OCI-M2 (cell line): Measurements from ENCODE around the gene ZNF608.

Experiments used
- DNase-seq: peaks from one replicate; lab custom pipeline; 2025; ENCODE audit not compliant: unreplicated experiment; lab: John Stamatoyannopoulos, UW

Gene ZNF608

DNA sequence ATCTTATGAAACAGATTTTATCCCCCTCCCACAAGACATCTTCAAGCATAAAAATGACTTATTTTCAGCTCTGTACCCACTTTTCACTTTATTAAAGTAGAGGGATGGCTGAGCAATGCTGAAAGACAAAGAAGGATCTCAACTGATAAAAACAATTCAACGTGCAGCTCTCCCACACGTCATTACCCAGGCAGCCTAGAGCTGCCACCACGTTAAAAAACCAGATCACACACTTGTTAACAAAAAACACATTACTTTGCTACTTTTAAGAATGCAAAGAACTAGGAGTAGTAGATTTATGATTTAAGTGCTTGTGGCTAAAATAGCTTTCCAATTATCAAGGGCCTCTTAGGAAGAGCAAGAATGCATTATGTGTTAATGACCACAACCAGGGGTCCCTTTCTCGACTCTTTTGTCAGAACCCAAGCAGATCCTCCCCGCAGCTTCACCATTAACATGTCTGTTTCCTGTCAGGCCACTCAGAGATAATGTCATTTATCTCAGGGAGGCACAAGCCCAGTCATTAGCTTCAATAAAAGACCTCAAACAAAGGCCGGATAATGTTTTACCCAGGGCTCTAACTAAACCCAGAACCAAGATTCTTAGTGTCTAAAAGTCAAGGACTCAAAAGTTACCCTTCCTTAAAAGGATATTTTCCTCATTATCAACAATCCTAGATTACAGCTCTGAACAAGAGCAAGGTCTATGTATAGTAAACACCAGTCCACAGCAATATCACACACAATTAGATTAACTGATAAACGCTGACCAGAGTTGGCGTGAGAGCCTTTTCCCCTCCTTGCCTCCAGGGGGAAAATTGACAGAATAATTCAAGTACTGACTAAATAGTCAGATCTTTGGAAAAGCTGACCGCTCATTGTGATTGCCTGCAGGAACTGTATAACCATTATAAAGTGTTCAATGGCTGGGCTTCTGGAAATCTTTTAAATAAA, 7.5 kb downstream of the ZNF608 start:
- DNase-seq, result no peak

DNA sequence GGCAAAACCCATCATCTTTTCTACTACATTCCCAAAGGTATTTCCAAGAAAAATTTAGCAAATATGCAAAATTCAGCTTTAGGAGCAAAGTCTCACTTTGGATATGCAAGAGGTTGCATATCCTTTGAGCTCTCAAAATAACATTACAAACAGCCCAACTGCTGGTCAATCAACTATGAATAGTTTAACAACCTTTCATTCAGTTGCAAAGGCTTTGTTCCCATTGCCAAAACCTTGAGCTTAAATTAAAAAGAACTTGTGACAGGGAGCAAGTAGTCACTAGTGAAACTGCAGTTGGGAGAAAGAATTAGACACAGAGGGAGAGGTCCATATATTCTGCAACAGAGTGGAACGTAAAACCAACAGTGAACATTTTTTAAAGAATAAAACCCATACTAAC, 8.8 kb downstream of the ZNF608 start:
- no peak for DNase-seq

DNA sequence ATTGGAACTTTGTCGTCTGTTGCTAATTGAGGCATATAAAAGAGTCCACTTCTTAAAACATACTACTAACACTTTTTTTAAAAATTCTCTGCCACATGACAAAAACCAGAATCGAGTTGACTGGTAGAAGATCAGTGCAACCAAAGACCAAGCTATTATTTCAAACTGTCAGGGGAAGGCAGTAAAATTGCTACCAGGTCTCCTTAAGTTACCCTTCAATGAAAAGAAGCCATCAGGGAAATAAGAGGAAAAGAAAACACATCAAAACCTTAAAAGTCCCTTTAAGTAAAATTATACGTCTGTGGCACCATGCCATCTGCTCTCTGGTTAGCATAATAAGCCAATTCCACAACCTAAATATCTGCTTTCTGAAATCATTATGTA, 9.6 kb downstream of the ZNF608 start:
- DNase-seq, result no peak

DNA sequence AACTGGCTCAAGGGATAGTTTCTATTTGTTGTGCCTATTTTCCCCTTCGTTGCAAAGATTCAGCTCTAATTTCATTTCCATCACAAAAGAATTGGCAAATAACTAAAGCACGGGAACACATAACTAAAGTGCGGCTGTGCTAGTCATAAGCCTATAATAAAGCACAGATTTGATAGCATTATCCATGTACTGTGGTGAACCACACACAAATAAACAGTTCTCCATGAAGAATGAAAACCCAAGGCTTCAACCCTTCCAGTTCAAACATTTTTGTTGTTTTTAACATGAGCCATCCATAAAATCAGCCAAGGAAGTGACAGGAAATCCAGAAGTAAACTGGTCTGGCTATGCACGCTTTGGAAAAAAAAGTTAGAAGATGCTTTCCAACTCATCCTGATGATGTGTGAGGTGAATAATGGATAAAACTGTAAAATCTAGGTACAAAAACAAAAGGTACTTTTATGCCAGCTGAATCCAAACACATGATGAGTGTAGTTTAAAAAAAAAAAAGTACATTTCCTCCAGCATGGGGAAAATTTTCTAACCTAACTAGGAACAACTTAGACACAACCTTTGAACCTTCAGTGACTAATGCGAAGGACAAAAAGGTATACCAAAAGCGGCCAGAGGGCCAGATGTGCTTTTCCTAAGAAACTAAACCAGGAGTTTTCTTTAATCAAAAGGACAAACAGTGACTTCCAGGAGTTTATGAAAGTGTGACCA, 10.2 kb downstream of the ZNF608 start:
- DNase-seq, result no peak

DNA sequence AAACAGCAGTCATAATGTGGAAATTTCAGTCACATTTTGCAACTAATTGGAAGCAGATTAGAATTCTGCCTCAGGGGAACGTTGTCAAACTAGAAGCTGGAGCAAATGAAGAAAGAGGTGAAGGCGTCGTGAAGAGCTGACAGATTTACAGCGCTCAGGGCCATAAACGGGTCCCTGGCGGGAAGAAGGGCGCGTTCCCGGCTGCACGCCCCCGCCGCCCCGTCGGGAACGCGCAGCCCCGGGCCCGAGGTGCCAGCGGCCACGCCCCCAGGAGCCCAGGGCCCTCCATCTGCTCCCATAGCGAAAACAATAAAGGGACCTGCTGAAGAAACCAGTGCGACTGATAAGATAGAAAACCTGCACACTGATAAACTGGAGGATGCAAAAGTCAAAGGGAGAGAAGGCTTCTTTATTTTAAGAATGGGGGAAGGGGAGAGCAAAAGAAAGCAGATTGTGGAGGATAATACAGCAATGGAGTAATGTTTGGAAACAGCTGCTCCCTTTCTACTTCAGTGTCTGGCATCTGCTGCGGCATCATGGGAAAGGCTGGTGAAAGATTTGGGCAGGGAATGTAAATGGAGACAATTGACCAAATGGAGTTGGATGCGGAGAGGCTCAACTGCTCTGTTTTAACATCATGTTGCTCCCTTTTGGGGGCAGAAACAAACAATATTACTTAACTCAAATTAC, 11.1 kb downstream of the ZNF608 start:
- no peak for DNase-seq

DNA sequence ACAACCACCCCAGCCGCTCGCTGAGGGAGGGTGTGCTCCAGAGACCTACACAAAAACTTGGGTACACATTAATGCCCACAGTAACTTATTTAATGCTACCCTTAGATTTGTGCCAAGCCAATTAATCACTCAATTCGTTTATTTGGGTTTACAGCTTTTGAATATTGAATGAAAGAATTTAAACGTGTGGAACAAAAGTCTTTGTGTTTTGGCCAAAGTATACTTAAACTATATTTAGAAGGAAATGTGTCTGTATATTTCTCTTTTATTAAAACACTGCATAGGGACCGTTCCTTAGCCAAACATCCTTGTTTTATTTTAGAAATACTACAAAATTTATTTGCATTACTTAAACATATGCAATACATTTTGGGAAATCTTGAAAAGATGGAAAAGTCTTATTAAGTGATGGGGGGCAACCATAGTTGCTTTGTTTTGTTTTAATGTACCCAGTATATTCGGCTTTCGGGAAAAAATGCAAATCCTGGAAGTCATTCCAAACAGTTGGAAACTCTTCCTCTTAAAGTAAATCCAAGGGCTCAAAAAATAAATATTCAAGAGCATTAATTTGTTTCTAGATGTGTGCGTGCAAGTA, 11.8 kb downstream of the ZNF608 start:
- DNase-seq, result no peak

DNA sequence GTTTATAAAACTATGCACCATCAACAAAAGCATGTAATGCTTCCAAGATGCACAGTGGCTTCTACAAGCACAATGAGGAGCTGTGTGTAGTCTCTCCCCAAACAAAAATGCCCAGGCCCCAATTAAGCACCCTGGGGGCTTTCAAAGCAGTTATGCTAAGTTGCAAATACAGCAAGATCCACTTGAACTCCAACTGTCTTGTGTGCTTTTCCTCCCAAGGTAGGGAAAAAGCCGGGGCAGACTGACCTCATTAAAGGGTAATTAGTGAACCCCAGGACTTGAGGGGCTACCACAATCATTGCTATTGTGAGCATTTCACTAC, 13.1 kb downstream of the ZNF608 start:
- no peak for DNase-seq

DNA sequence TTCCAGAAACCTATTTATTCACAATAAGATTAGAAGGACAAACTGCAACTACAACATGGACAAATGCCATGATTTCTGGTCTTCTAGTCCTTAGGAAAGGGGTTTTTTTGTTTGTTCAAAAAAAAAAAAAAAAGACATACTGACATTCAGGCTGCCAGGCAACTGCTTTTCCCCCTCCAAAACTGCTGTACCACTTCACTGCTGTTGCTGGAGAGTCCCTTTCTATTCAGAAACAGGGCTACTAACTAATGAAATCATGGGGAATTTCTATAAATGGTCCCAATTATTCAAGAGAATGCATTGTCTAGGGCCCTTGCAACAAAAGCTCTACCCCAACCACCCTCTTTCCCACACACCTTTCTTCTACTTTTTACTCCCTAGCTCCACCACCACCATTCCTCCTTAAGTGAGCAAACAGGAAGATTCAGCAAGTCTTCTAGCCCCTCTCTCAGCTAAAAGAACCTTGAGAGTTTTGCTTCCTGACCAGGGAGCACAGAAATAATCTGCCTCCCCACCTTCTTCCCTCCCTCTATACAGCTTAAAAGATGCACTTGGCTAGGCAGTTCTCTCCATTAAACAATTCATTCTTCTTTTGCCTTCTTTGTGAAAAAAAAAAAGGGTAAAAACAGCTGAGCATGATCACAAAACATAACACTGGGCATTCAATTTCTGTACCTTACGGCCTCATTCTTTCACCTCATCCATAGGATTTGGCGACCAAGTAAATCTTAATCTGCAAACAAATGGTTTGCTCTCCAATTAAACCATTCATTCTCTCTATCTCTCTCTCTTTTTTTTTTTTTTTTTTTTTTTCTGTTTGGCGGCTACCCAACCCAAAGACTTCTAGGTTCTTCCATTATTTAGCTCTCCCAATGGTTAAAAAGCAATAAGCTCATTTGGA, 13.8 kb downstream of the ZNF608 start:
- DNase-seq, result no peak

DNA sequence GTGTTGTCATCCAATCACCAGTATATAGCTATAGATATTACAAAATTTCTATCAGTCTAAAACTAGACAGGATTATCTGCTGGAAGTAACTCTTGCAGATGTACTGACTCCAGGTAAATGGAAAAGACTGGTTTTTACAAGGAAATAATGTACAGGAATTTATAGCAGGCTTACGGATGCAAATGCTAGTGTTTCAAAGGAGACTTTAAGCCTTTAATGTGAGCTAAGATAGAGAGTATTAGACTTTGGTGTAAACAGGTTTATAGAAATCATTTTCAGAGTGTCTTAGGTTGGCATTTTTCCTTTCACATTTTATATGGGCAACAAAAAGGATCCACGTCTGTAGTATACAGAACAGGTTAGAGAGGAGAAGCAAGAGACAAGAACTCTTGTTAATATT, 16.1 kb downstream of the ZNF608 start:
- DNase-seq, result no peak

DNA sequence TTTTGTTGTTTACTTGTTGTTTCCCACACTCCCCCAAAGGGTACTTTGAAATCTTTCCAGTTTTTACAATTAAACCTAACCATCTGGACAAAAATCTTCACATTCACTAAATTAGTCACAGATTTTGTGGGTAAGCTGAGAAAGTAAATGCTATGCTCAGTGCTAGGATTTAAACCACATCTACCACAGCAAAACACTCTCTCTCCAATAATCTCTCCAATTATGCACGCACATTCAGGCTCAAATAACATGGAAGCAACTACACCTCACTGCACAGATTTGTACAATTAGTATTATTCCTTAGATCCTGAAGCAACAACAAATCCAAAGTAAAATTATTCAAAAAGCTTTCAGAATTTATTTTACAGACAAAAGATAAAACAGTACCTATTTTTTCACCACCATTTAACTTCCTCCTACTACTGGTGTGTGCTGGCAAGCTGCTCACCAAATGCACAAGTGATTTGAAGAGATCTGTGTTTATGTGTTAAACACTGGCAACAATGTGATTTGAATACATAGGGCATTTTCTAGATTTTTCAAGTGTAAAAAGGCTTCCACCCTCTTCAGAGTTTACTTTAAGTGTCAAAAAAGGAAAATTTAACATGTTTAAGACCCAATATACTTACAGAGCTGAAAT, 16.6 kb downstream of the ZNF608 start:
- DNase-seq, result no peak

DNA sequence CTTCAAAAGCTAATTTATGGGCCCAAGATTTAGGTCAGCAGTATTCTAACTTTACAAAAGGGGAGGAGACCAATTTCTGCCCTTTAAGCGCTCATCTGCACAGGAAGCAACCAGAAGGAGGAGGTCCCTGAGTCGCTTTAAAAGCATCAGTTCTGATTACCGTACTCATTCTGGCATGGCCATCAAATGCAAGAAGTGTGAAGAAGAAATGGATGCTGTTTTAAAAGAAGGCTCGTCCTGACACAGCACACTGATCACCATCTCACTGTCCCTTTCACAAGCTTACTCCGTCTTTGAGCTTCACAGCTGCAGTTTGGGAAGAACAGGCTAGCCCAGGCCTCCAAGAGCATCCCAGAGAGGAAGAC, 17.5 kb downstream of the ZNF608 start:
- no peak for DNase-seq

DNA sequence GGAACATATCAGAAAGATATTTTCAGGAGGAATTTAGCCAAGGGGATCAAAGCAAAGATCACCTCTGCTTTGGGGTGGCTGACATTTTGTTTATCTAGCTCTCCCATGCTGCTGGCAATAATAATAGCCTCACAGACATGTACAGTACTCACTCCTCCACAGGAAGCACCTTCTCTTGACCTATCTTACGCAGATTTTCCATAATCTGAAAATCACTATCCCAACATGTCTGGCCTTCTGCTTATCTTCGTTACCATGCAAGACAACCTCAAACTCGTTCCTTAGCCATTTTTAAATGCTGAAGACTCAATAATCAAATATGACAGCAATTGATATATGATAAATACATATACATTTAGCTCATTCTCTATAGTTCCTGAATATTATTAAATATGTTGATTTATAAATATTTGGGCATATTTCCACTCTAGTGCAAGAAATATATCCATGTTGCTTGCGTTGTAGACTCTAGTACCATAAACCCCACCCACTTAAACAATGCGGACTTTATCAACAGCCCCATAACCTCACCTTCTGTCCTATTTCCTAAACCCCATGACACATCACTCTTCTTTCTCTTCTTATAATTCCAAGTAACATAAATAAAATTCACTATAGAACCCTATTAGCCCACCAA, 18.0 kb downstream of the ZNF608 start:
- DNase-seq, result no peak

DNA sequence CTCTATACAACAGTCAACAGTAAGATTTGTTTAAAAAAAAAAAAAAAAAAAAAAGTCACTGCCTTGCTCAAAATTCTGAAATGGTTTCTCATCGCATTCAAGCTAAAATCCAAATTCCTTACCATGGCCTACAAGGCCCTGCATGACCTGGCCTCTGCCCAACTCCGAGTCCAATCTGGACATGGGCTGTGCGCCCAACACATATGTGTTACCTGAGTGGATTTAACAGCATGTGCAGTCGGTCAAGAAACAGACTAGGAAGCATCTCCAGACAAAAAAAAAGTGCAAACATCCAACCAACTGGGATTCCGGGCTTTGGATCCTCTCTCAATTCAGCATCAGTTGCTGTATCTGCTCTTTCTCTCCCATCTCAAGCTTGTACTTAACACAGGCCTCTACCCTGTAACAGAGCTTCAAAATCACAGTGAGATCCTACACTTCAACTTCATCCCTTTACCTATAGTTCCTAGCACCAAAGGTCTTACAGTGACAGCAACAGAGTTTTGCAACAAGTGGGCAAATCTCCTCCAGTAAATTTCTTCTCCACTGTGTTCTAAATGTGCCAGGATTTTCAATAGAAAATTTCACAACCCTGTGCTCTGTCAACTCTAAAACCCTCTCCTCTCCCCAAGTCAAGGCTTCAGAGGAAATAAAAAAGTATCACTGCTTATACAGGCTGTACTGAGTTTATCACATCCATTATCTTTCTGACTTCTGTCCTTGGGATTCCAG, 19.6 kb downstream of the ZNF608 start:
- DNase-seq, result no peak

DNA sequence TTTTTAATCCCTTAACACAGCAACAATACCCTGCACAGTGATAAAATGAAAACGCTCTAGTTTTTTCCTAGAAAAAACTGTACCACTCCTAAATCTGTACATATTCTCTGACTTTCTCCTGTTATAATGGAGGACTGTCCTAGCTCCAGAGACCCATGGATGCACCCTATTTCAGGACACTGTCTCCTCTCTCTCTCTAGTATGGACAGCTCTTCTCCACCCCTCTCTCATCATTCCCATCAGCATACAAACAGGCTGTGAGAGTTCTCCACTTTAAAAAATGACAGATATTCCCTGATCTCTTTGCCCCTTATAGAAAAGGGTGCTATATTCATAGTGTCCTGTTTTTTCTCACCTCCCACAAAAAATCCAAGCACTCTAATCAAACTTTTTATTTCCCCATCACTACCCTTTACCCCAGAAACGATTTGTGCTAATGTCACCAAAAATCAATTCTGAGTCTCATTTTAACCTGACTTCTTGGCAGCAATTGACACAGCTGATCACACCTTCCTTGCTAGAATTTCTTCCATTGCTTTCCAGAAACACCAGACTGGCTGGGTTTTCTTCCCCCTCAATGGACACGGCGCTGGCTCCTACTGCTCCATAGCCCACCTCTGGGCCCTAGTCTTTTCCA, 20.7 kb downstream of the ZNF608 start:
- DNase-seq, result no peak

DNA sequence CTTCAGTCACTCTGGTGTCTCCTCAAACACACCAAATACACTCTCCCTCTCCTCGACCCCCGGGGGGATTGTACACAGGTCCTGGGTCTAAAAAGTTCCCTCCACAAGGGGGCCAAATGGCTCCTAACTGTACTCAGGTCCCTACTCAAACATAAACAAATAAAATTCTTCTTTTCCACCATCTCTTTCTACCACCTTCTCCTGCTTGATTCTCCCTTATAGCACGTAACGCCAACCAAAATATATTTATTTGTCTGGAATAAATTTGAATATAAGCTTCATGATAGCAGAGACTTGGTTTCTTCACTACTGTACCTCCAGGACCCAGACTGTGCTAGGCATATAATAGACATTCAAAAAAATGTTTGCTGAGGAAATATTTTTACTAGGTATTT, 21.4 kb downstream of the ZNF608 start:
- DNase-seq, result no peak

DNA sequence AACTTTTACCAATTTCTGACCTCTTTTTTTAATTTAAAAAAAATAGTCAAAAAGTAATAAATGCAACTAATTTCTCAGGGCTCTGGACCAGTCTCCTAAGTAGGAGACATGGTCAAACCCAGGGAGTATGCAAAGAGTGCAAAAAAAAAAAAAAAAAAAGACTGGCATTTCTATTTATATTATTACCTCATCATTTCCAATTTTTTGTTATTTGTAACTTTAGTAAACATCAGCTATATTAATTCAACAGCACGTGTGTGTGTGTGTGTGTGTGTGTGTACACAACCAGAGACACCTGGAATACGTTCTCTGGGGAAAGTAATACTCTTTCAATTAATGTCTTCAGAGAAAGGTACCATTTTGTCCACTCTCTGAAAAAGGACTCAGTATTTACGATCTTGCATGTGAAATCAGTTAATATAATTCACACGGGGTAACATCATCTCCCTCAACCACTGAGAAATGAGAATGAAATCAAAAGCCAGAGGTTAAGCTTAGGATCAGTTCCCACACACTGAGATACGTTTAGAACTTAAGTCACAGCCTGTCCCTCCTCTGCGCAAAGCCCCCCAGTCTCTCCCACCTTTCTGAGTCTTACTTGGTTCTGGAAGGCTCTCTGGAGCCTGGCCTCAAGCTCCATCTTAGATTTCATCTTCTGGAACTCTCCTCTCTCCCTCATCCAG, 21.9 kb downstream of the ZNF608 start:
- DNase-seq, result no peak

DNA sequence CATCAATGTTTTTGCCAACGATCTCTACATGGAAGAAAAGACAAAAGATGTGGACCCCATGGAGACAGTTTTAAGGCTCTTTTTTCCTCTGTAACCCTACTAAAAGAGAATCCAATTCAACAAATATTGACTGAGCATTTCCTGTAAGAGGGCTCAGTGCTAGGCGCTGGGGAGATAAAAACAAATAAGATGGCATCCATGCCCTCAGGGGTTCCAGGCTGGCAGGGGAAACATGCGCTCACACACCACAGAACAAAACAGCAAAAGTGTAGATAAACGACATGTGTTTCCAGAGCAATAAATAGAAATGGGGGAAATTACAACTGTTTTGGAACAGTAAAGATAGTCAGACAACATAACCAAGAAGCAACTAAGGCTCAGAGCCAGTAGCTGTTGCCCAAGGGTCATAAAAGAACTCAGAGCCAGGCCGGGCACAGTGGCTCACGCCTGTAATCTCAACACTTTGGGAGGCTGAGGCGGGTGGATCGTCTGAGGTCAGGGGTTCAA, 25.2 kb downstream of the ZNF608 start:
- no peak for DNase-seq

DNA sequence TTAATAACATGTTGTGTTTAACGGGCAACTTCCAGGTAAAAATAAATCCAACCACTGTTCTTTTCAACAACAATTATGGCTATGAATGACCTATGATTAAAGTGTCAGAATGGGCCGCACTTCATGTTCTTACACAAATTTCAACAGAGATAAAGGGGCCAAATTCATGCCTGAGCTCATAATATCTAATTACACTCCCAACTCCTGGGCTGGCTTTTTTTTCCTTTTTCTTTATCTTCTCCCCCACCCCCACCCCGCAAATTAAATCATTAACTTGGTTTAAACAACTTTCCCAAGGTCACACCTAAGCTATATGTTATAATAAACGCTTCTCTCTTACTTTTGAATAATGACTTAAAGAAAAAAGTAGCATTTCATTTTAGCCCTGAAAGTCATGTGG, 25.8 kb downstream of the ZNF608 start:
- DNase-seq, result no peak
